Measurements from ENCODE around the gene ATAD1.
A peak's percentile ranks its signal among the peaks of the same experiment; 100 is the strongest.

Gene ATAD1, protein sequence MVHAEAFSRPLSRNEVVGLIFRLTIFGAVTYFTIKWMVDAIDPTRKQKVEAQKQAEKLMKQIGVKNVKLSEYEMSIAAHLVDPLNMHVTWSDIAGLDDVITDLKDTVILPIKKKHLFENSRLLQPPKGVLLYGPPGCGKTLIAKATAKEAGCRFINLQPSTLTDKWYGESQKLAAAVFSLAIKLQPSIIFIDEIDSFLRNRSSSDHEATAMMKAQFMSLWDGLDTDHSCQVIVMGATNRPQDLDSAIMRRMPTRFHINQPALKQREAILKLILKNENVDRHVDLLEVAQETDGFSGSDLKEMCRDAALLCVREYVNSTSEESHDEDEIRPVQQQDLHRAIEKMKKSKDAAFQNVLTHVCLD

DNA sequence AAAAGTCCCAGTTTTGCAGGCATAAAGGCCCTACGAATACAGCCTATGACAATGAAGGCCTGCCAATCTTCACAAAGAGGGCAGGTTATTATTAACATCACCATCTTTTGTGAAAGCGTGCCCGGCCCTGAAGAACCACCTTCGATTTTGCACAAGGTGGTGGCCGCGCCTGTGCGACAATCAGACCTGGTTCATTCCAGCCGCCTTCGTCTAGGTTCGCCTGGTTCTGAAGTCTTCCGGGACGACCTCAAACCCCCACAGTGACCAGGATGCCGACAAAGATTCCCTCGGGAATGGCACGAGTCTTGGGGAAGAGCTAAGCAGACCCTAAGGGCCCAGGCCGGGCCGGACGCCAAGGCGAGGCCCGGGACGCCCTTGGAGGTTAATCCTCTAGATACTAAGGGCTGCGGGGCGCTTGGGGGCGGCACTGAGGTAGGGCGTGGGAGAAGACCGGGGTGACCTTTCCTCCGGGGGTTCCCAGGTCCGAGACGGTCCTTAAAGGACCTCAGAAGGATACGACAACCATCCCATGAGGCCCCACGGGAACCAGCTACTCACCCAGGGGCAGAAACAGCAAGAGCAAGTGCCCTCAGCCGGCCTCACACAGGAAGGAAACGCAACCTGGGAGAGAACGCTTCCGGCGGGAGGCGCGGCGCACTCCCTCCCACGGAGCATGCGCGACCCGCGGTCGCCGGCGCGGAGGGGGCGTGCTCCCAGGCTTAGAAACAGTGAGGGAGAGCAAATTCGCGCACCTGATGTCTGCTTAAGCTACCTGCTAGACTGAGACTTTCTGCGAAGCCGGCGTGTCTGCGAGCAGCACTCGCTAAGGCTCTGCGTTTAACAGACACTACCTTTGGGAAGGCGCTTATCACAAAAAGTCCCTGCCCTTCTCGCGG is at the start of gene ATAD1:
TSS of gene ATAD1 (minus strand) at position 618 of the 896 bp plus-strand sequence. CDS start 3,627 bp downstream, outside the sequence.
- Histone ChIP-seq H3K9me3 (ENCODE audit: insufficient read depth, low read depth, low read length) (no peaks in the 10 kb centered on the region), H3K9me2 (replicated peaks; ENCODE audit: low read depth, low read length) (no peaks in the 10 kb centered on the region), H2AFZ (ENCODE audit: low read length) (peak within 1 kb of the TSS; percentile 97), H3K79me2 (ENCODE audit: insufficient read depth, low read length) (peaks cover 52% of the 10 kb centered on the region), H3K36me3 (ENCODE audit: insufficient read depth, low read length) (no peaks in the 10 kb centered on the region), H3K4me1 (ENCODE audit: insufficient read depth, low read length, poor library complexity, severe bottlenecking) (peaks cover 43% of the 10 kb centered on the region), H4K20me1 (ENCODE audit: insufficient read depth, low read length, poor library complexity, severe bottlenecking) (peaks cover 48% of the 10 kb centered on the region), H3F3A (ENCODE audit: low read depth) (no peaks in the 10 kb centered on the region), H3K27me3 (ENCODE audit: insufficient read depth, low read length, poor library complexity, severe bottlenecking) (peaks cover 5% of the 10 kb centered on the region), H3K4me2 (ENCODE audit: low read depth, low read length, poor library complexity, severe bottlenecking) (peak within 1 kb of the TSS; percentile 83), H3K4me3 (ENCODE audit: low read length, poor library complexity, severe bottlenecking) (peak within 1 kb of the TSS; percentile 90), H3K9ac (ENCODE audit: low read depth, low read length, poor library complexity, severe bottlenecking) (peak within 1 kb of the TSS; percentile 95)
- no peak for TF ChIP-seq EZH2phosphoT487 (IDR thresholded peaks at IDR 0.05; ENCODE audit: borderline replicate concordance)
- TF ChIP-seq, protein P1, sequence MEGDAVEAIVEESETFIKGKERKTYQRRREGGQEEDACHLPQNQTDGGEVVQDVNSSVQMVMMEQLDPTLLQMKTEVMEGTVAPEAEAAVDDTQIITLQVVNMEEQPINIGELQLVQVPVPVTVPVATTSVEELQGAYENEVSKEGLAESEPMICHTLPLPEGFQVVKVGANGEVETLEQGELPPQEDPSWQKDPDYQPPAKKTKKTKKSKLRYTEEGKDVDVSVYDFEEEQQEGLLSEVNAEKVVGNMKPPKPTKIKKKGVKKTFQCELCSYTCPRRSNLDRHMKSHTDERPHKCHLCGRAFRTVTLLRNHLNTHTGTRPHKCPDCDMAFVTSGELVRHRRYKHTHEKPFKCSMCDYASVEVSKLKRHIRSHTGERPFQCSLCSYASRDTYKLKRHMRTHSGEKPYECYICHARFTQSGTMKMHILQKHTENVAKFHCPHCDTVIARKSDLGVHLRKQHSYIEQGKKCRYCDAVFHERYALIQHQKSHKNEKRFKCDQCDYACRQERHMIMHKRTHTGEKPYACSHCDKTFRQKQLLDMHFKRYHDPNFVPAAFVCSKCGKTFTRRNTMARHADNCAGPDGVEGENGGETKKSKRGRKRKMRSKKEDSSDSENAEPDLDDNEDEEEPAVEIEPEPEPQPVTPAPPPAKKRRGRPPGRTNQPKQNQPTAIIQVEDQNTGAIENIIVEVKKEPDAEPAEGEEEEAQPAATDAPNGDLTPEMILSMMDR (conservative IDR thresholded peaks at IDR 0.05; ENCODE audit: low read length), result peak; percentile 14; the same call in 1 of the 2 replicates

DNA sequence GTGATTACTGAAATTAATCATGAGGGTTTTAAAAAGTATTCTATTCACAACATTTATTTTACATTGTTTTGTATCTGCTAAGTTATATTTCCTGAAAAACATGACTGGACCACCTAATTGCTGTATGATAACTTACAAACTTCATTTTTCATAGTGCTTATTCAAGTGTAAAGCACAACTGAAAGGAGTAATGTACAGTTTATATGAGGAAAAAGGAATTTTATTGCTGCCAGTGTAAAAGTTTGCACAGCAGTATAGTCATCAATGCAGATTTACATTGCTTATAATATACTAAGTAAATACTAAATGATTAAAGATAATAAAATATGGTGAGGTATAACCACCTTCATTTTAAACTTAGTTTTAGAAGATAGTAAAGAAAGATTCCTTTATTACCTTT is 49.4 kb upstream of the ATAD1 start:
- H4K20me1 ChIP-seq (ENCODE audit: insufficient read depth, low read length, poor library complexity, severe bottlenecking), result peaks cover 40% of the 10 kb centered on the region
- H3K4me3 ChIP-seq (ENCODE audit: low read length, poor library complexity, severe bottlenecking), result peak overlapping the region; percentile 74
- H3F3A ChIP-seq (ENCODE audit: low read depth), result no peaks in the 10 kb centered on the region
- H3K9ac ChIP-seq (ENCODE audit: low read depth, low read length, poor library complexity, severe bottlenecking), result peak overlapping the region; percentile 96
- peaks cover 36% of the 10 kb centered on the region for H3K4me1 ChIP-seq (ENCODE audit: insufficient read depth, low read length, poor library complexity, severe bottlenecking)
- H3K79me2 ChIP-seq (ENCODE audit: insufficient read depth, low read length), result peaks cover 95% of the 10 kb centered on the region
- H3K9me3 ChIP-seq (ENCODE audit: insufficient read depth, low read depth, low read length), result peaks cover 5% of the 10 kb centered on the region; the same call in 1 of the 2 replicates
- H3K36me3 ChIP-seq (ENCODE audit: insufficient read depth, low read length), result peaks cover 13% of the 10 kb centered on the region
- H3K27me3 ChIP-seq (ENCODE audit: insufficient read depth, low read length, poor library complexity, severe bottlenecking), result peaks cover 14% of the 10 kb centered on the region
- TF ChIP-seq, protein P1 (conservative IDR thresholded peaks at IDR 0.05; ENCODE audit: low read length), result no peak
- no peak for TF ChIP-seq EZH2phosphoT487 (IDR thresholded peaks at IDR 0.05; ENCODE audit: borderline replicate concordance)
- no peaks in the 10 kb centered on the region for H3K9me2 ChIP-seq (replicated peaks; ENCODE audit: low read depth, low read length)
- H3K4me2 ChIP-seq (ENCODE audit: low read depth, low read length, poor library complexity, severe bottlenecking), result peak overlapping the region; percentile 85
- no peak overlapping the region for H2AFZ ChIP-seq (ENCODE audit: low read length)

- Histone ChIP-seq H4K20me1 (ENCODE audit: insufficient read depth, low read length, poor library complexity, severe bottlenecking) (peaks cover 34% of the 10 kb centered on the region), H3K36me3 (ENCODE audit: insufficient read depth, low read length) (peaks cover 10% of the 10 kb centered on the region), H3K4me1 (ENCODE audit: insufficient read depth, low read length, poor library complexity, severe bottlenecking) (peaks cover 29% of the 10 kb centered on the region), H3K9me3 (ENCODE audit: insufficient read depth, low read depth, low read length) (peaks cover 5% of the 10 kb centered on the region; the same call in 1 of the 2 replicates), H3K9me2 (replicated peaks; ENCODE audit: low read depth, low read length) (no peaks in the 10 kb centered on the region), H3K4me3 (ENCODE audit: low read length, poor library complexity, severe bottlenecking) (peak overlapping the region; percentile 74), H3K27me3 (ENCODE audit: insufficient read depth, low read length, poor library complexity, severe bottlenecking) (peaks cover 14% of the 10 kb centered on the region), H3F3A (ENCODE audit: low read depth) (no peaks in the 10 kb centered on the region), H3K4me2 (ENCODE audit: low read depth, low read length, poor library complexity, severe bottlenecking) (peak overlapping the region; percentile 85), H2AFZ (ENCODE audit: low read length) (no peak overlapping the region), H3K79me2 (ENCODE audit: insufficient read depth, low read length) (peaks cover 92% of the 10 kb centered on the region), H3K9ac (ENCODE audit: low read depth, low read length, poor library complexity, severe bottlenecking) (peak overlapping the region; percentile 96)
- TF ChIP-seq EZH2phosphoT487 (IDR thresholded peaks at IDR 0.05; ENCODE audit: borderline replicate concordance), result no peak
- TF ChIP-seq, protein P1 (conservative IDR thresholded peaks at IDR 0.05; ENCODE audit: low read length), result no peak
Measured at GRCh38 chr10:87866412-87866974, 48.5 kb upstream of the ATAD1 start.
